ENCODE results near the gene AMBRA1. TPM values are rescaled to one million over a fixed set of nuclear protein-coding genes. Genes with fewer than 3 reads are reported as not detected.
"Not testable (repeated sequence)": the region's sequence is repeated elsewhere in the genome, so short reads cannot be mapped to it uniquely, and the experiment has no call there.

Gene AMBRA1
- total and polyA plus RNA-seq, 12 donors: 5.2 to 23.3 (median 16.0) TPM

DNA sequence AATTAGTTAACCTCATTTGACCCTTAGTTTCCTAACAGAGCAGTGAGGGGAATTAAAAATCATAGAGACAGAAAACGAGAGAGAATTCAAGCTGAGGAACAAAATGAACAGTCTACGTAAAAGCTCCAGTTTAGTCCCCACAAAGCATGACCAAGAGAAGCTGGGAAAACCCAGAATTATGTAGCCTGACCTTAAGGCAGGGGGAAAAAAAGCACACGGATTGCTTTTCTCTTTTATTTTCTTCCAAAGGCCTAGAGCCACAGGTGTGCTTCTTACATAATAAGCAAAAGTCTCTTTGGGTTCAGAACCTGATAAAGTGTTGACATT, 514 bp upstream of the AMBRA1 start:
- Histone ChIP-seq H3K27me3 (no peaks in the 10 kb centered on the region), H3K4me3 (peak overlapping the region; percentile 40 to 97 (median 91)), H3K4me1 (peaks cover 6 to 47% (median 41%) of the 10 kb centered on the region in 9 donors), H3K27ac (peak overlapping the region; percentile 65 to 94 (median 86)), H3K36me3 (no peaks in the 10 kb centered on the region), H3K9me3 (no peaks in the 10 kb centered on the region)
- intact Hi-C loops (cut with DNase I): loop anchor here in 1 of 10 donors (5.0 kb wide), 1 partner anchor 42 kb away; no protein-coding TSS in a partner anchor
- DNase-seq (no peak), ATAC-seq (peak in 1 of 8 donors; percentile 2)
- WGBS, 2 donors: 37 to 40% methylated on average over 3 of the region's 3 CpGs
- TF ChIP-seq, protein P1, sequence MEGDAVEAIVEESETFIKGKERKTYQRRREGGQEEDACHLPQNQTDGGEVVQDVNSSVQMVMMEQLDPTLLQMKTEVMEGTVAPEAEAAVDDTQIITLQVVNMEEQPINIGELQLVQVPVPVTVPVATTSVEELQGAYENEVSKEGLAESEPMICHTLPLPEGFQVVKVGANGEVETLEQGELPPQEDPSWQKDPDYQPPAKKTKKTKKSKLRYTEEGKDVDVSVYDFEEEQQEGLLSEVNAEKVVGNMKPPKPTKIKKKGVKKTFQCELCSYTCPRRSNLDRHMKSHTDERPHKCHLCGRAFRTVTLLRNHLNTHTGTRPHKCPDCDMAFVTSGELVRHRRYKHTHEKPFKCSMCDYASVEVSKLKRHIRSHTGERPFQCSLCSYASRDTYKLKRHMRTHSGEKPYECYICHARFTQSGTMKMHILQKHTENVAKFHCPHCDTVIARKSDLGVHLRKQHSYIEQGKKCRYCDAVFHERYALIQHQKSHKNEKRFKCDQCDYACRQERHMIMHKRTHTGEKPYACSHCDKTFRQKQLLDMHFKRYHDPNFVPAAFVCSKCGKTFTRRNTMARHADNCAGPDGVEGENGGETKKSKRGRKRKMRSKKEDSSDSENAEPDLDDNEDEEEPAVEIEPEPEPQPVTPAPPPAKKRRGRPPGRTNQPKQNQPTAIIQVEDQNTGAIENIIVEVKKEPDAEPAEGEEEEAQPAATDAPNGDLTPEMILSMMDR (IDR thresholded peaks at IDR 0.05): no peak

DNA sequence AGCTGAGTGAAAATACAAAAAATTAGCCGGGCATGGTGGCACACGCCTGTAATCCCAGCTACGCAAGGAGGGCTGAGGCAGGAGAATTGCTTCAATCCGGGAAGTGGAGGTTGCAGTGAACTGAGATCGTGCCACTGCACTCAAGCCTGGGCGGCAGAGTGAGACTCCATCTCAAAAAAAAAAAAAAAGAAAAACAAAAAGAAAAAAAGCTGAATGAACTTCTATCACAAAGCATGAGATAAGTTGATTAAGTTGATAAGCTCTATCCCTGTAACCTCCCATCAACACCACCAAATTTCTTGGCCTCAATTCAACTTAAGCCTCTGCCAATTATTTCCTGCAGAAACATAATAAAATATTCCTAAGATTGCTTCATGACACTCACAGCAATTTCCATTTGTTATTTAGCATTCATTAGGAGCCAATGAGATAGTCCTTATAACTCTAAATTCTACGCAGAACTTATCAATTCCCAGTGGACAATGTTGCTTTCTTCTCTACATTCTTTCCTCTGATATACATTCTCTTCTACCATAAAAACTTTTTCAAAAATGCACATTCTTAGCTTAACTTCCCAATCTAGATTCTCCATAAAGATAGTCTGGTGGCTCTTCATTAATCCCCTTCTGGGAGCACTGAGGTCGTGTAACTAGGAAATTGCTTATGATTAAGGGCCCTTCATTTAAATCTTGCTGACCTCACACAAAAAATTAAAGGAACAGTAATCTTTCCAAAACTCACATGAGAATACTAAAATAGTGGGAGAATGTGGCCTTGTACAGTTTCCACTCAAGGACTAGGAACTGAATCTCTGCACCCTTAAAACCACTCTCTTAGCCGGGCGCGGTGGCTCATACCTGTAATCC, 2.9 kb downstream of the AMBRA1 start:
- H3K36me3 ChIP-seq: peaks cover 0 to 15% (median 0%) of the 10 kb centered on the region in 9 donors

DNA sequence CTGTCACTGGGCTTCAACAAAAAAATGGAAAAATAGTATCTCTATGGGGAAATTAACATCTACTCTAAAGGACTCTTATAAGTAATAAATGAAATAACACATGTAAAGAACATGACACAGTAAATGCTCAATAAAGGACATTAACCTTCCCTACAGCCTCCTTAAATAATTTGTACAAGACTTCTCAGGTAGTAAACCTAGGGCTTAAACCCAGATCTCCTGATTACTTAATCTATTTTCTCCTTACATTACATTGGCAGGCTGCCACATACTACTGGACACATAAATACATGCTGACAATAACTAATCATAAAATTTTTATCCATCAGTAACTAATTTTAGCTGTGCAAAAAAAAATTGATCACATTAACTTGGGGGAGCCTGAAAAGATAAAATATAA, 4.9 kb downstream of the AMBRA1 start:
- peaks cover 6 to 54% (median 44%) of the 10 kb centered on the region in 9 donors for H3K4me1 ChIP-seq
- TF ChIP-seq, protein P1 (IDR thresholded peaks at IDR 0.05): no peak
- ATAC-seq (no peak), DNase-seq (no peak)
- H3K27ac ChIP-seq: no peak overlapping the region
- no peaks in the 10 kb centered on the region for H3K9me3 ChIP-seq
- peaks cover 0 to 16% (median 0%) of the 10 kb centered on the region in 9 donors for H3K36me3 ChIP-seq
- intact Hi-C loops (cut with DNase I): no loop called here
- H3K27me3 ChIP-seq: no peaks in the 10 kb centered on the region
- H3K4me3 ChIP-seq: no peak overlapping the region

More for the DNA sequence above, 2.9 kb downstream of the AMBRA1 start:
- Histone ChIP-seq H3K4me3 (peak overlapping the region in 2 of 10 donors; percentile 8 to 9), H3K27ac (peak overlapping the region in 6 of 10 donors; percentile 0 to 29 (median 7)), H3K27me3 (no peaks in the 10 kb centered on the region), H3K9me3 (no peaks in the 10 kb centered on the region), H3K4me1 (peaks cover 6 to 61% (median 49%) of the 10 kb centered on the region in 9 donors)
- intact Hi-C loops (cut with DNase I): loop anchor here in 1 of 10 donors (5.0 kb wide), 1 partner anchor 39 kb away; no protein-coding TSS in a partner anchor
- WGBS, 2 donors: 49 to 60% methylated on average over 11 of the region's 11 CpGs
- no peak for ATAC-seq
- DNase-seq: no peak
- TF ChIP-seq, protein P1 (IDR thresholded peaks at IDR 0.05): no peak

DNA sequence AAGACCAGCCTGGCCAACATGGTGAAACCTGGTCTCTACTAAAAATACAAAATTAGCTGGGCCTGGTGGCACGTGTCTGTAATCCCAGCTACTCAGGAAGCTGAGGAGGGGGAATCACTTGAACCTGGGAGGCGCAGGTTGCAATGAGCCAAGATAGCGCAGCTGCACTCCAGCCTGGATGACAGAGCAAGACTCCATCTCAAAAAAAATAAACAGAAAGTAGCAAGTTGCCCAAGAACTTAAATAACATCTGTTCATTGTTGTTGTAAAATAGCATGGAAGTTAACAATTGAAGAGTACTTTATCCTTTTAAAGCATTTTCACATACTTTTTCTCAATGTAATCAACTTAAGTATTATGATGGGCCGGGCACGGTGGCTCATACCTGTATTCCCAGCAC, 5.7 kb downstream of the AMBRA1 start:
- intact Hi-C loops (cut with DNase I): no loop called here
- ATAC-seq (no peak), DNase-seq (no peak)
- Histone ChIP-seq H3K27ac (no peak overlapping the region), H3K27me3 (no peaks in the 10 kb centered on the region), H3K4me3 (no peak overlapping the region), H3K9me3 (no peaks in the 10 kb centered on the region), H3K36me3 (peaks cover 0 to 16% (median 0%) of the 10 kb centered on the region in 9 donors), H3K4me1 (peaks cover 6 to 53% (median 43%) of the 10 kb centered on the region in 9 donors)
- TF ChIP-seq, protein P1 (IDR thresholded peaks at IDR 0.05): no peak
- 84 to 87% methylated on average over 5 of the region's 5 CpGs for WGBS, 2 donors

DNA sequence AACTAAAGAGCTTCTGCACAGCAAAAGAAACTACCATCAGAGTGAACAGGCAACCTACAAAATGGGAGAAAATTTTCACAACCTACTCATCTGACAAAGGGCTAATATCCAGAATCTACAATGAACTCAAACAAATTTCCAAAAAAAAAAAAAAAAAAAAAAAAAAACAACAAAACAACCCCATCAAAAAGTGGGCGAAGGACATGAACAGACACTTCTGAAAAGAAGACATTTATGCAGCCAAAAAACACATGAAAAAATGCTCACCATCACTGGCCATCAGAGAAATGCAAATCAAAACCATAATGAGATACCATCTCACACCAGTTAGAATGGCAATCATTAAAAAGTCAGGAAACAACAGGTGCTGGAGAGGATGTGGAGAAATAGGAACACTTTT, 10.3 kb downstream of the AMBRA1 start:
- H3K4me1 ChIP-seq: peaks cover 0 to 10% (median 0%) of the 10 kb centered on the region in 9 donors
- ATAC-seq; H3K27me3 ChIP-seq; DNase-seq; H3K27ac ChIP-seq; intact Hi-C loops (cut with DNase I); H3K4me3 ChIP-seq; H3K9me3 ChIP-seq: not testable (repeated sequence)
- H3K36me3 ChIP-seq: peaks cover 0 to 16% (median 0%) of the 10 kb centered on the region in 9 donors
- 89 to 91% methylated on average over 1 of the region's 1 CpG for whole genome bisulfite sequencing, 2 donors
